ENCODE data around the gene CCDC170.

Gene CCDC170

DNA sequence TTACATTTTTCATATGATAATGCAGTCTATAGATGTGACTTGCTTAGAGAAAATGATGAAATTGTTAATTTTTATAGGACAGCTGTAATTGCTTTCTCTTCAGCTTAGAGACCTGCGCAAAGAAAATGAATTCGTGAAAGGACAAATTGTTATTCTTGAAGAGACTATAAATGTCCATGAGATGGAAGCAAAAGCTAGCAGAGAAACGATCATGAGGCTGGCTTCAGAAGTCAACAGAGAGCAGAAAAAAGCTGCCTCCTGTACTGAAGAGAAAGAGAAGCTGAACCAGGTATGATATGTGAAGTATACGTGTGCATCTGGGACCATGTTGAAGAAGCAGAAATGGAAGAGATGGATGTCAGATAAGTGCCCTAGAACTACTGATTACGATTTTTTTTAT, 54.4 kb downstream of the CCDC170 start:
- H3K27me3 Mint-ChIP-seq, result peaks cover 24% of the 10 kb centered on the region
- DNase-seq, result no peak
- H3K36me3 Mint-ChIP-seq (ENCODE audit: low read depth), result no peaks in the 10 kb centered on the region
- no peaks in the 10 kb centered on the region for H3K4me1 Mint-ChIP-seq (ENCODE audit: low read depth)
- no peak overlapping the region for H3K4me3 Mint-ChIP-seq
- peaks cover 8% of the 10 kb centered on the region for H3K9me3 Mint-ChIP-seq
- no peak overlapping the region for H3K27ac Mint-ChIP-seq

GRCh38 chr6:151549790-151550189, 56.0 kb downstream of the CCDC170 start:
- Mint-ChIP-seq H3K36me3 (ENCODE audit: low read depth) (no peaks in the 10 kb centered on the region), H3K9me3 (peaks cover 8% of the 10 kb centered on the region), H3K4me1 (ENCODE audit: low read depth) (no peaks in the 10 kb centered on the region), H3K27me3 (peaks cover 17% of the 10 kb centered on the region), H3K27ac (no peak overlapping the region), H3K4me3 (no peak overlapping the region)
- DNase-seq, result no peak

- no peak for DNase-seq
- Mint-ChIP-seq H3K4me1 (ENCODE audit: low read depth) (no peaks in the 10 kb centered on the region), H3K27me3 (peaks cover 15% of the 10 kb centered on the region), H3K27ac (no peak overlapping the region), H3K36me3 (ENCODE audit: low read depth) (no peaks in the 10 kb centered on the region), H3K9me3 (peaks cover 8% of the 10 kb centered on the region), H3K4me3 (no peak overlapping the region)
Observed at GRCh38 chr6:151550618-151551017, 56.8 kb downstream of the CCDC170 start.

DNA sequence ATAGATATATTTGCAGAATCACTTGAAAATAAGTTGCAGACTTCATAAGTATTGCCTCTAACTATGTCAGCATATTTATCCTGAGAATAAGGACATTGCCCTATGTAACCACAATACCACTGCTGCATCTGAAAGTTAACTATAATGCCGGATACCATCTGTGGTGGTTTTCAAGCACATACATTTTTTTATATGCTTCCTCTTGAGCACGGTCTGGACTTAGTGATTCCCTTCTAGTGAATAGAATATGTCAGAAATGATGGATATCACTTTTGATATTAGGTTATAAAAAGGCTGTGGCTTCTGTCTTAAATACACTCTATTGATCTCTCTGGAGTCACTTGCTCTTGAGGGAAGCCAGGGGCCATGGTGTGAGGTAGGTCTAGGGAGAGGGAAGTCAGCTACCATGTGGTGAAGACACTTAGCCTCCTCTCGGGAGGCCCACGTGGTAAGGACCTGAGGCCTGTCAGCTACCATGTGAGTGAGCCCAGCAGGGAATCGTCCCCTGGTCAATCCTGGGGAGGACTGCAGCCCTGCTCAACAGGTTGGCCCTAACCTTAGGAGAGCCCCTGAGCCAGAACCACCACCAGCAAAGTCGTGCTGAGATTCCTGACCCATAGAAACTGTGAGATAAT, 57.5 kb downstream of the CCDC170 start:
- H3K4me3 Mint-ChIP-seq, result no peak overlapping the region
- peaks cover 14% of the 10 kb centered on the region for H3K27me3 Mint-ChIP-seq
- H3K9me3 Mint-ChIP-seq, result peaks cover 8% of the 10 kb centered on the region
- H3K4me1 Mint-ChIP-seq (ENCODE audit: low read depth), result no peaks in the 10 kb centered on the region
- H3K36me3 Mint-ChIP-seq (ENCODE audit: low read depth), result no peaks in the 10 kb centered on the region
- no peak for DNase-seq
- H3K27ac Mint-ChIP-seq, result no peak overlapping the region

DNA sequence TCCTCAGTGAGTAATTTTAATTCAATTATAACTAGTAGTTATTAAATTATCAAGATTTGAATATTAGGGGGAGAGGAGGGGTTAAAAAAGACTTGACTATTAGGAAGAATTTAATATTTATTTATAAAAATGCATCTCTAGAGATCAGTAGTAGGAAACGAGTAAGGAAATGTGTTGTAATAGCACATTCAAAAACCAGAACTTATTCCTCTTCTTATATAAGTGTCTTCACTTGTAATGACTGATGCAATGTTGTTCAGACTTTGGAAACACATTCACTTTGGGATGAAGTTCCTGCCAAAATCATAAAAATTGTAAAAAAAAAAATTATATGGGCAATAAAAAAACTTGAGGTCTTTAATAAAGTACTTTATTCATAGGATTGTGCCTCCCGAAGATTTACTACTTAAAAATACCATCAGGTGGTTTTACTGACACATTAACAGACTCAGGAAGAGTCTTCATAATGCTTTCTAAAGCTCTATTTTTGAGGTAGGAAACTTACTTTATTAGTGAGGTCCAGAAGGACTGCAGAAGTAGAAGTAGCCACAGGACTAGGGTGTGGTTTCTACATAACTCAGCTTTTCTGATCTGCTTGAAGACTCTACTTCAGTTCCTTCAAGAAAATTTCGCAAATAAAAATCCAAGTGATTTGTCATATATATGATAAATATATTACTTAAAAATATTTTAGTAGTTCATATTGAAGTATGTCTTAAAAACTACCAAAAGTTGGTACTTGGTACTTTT, 59.8 kb downstream of the CCDC170 start:
- Mint-ChIP-seq H3K36me3 (ENCODE audit: low read depth) (no peaks in the 10 kb centered on the region), H3K27me3 (no peaks in the 10 kb centered on the region), H3K9me3 (peaks cover 13% of the 10 kb centered on the region), H3K4me3 (no peak overlapping the region), H3K4me1 (ENCODE audit: low read depth) (no peaks in the 10 kb centered on the region), H3K27ac (no peak overlapping the region)
- DNase-seq, result no peak

GRCh38 chr6:151561238-151561637, 67.4 kb downstream of the CCDC170 start:
- Mint-ChIP-seq H3K4me1 (ENCODE audit: low read depth) (peaks cover 1% of the 10 kb centered on the region), H3K36me3 (ENCODE audit: low read depth) (no peaks in the 10 kb centered on the region), H3K9me3 (peaks cover 43% of the 10 kb centered on the region), H3K4me3 (no peak overlapping the region), H3K27me3 (peaks cover 26% of the 10 kb centered on the region), H3K27ac (no peak overlapping the region)
- no peak for DNase-seq

DNA sequence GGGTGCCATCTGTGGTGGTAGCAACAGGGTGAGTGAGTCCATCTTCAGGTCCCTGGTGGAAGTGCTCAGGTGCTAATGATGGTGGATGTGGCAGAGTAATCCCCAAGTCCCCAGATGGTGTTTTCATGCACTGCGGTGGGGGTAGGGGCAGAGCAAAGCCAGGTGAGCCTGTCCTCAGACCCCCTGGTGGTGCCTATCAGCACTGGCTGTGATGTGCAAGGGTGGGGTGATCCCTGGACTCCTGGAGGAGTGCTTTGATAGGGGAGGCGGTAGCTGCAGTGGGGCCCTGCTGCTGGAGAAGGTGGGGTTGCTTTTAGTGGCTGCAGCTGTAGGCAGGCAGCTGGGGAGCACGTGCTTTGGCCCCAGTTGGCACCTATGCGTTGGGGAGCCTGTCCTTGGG, 70.8 kb downstream of the CCDC170 start:
- DNase-seq, result no peak
- Mint-ChIP-seq H3K27ac (no peak overlapping the region), H3K36me3 (ENCODE audit: low read depth) (no peaks in the 10 kb centered on the region), H3K27me3 (peaks cover 41% of the 10 kb centered on the region), H3K9me3 (peaks cover 39% of the 10 kb centered on the region), H3K4me1 (ENCODE audit: low read depth) (peaks cover 5% of the 10 kb centered on the region), H3K4me3 (no peak overlapping the region)

DNA sequence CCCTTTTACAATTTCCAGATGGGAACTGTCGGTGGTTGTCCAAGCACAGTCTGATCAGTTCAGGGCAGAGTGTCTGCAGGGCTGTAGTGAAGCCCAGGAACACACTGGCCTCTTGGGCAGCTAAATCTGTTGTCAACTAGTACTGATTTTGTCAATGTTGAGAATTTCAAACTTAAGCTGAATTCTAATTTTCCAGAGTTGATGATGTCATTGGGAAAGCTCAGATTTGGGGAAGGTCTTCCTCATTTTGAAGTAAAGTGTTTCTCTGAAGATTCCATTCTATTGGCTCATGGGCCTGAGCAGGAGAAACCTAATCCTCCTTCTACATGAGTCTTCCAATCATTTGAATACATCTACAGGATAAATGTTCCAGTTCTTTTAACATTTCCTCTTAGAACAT, 72.1 kb downstream of the CCDC170 start:
- Mint-ChIP-seq H3K27me3 (peaks cover 46% of the 10 kb centered on the region), H3K4me3 (no peak overlapping the region), H3K4me1 (ENCODE audit: low read depth) (peaks cover 5% of the 10 kb centered on the region), H3K9me3 (peaks cover 30% of the 10 kb centered on the region), H3K27ac (no peak overlapping the region), H3K36me3 (ENCODE audit: low read depth) (no peaks in the 10 kb centered on the region)
- DNase-seq, result no peak

GRCh38 chr6:151566557-151566956, 72.7 kb downstream of the CCDC170 start:
- H3K36me3 Mint-ChIP-seq (ENCODE audit: low read depth), result no peaks in the 10 kb centered on the region
- H3K27me3 Mint-ChIP-seq, result peaks cover 46% of the 10 kb centered on the region
- peak overlapping the region; percentile 68 for H3K27ac Mint-ChIP-seq
- H3K9me3 Mint-ChIP-seq, result peaks cover 25% of the 10 kb centered on the region
- no peak overlapping the region for H3K4me3 Mint-ChIP-seq
- H3K4me1 Mint-ChIP-seq (ENCODE audit: low read depth), result peaks cover 5% of the 10 kb centered on the region
- no peak for DNase-seq

DNA sequence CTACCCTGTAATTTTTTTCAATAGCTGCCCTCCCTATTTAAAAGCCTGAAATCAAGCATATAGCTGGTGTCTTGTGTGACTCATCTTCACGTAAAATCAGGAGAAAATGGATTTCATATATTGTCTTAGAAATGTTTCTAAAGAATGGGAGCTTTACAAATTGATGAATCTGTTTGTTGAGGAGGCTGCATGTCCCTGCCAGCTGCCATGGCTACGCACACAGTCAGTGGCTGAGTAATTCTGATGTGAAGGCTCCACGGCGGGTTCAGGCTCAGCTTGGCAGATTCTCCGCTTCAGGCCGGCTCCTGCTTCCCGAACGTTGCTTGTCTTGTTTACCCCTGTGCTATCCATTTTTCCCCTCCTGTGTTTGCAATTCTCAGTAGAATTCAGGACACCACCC, 82.8 kb downstream of the CCDC170 start:
- H3K9me3 Mint-ChIP-seq, result no peaks in the 10 kb centered on the region

GRCh38 chr6:151577257-151577656, 83.4 kb downstream of the CCDC170 start:
- no peak for DNase-seq
- no peaks in the 10 kb centered on the region for H3K4me1 Mint-ChIP-seq (ENCODE audit: low read depth)

More for the DNA sequence above, 82.8 kb downstream of the CCDC170 start:
- Mint-ChIP-seq H3K27ac (no peak overlapping the region), H3K36me3 (ENCODE audit: low read depth) (no peaks in the 10 kb centered on the region), H3K4me1 (ENCODE audit: low read depth) (no peaks in the 10 kb centered on the region), H3K4me3 (no peak overlapping the region), H3K27me3 (peaks cover 20% of the 10 kb centered on the region)
- DNase-seq, result no peak

DNA sequence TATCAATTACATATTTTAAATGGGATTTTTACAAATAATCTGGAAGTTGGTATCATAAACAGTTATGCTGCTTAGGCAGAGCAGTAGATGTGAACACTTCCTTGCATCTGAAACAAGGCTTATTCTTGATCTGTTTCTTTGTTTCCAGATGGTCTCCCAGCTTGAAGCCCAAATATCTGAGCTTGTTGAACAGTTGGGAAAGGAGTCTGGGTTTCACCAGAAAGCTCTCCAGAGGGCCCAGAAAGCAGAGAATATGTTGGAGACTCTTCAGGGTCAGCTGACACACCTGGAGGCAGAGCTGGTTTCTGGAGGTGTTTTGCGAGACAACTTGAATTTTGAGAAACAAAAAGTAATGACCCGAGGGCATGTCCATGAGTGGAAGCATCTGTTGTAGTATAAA, 91.9 kb downstream of the CCDC170 start:
- peaks cover 21% of the 10 kb centered on the region for H3K27me3 Mint-ChIP-seq
- no peaks in the 10 kb centered on the region for H3K36me3 Mint-ChIP-seq (ENCODE audit: low read depth)
- H3K4me1 Mint-ChIP-seq (ENCODE audit: low read depth), result no peaks in the 10 kb centered on the region
- no peak overlapping the region for H3K27ac Mint-ChIP-seq
- no peak for DNase-seq
- H3K4me3 Mint-ChIP-seq, result no peak overlapping the region
- H3K9me3 Mint-ChIP-seq, result no peaks in the 10 kb centered on the region

More at GRCh38 chr6:151577257-151577656, 83.4 kb downstream of the CCDC170 start:
- Mint-ChIP-seq H3K36me3 (ENCODE audit: low read depth) (no peaks in the 10 kb centered on the region), H3K27ac (no peak overlapping the region), H3K4me3 (no peak overlapping the region), H3K9me3 (no peaks in the 10 kb centered on the region), H3K27me3 (peaks cover 18% of the 10 kb centered on the region)

DNA sequence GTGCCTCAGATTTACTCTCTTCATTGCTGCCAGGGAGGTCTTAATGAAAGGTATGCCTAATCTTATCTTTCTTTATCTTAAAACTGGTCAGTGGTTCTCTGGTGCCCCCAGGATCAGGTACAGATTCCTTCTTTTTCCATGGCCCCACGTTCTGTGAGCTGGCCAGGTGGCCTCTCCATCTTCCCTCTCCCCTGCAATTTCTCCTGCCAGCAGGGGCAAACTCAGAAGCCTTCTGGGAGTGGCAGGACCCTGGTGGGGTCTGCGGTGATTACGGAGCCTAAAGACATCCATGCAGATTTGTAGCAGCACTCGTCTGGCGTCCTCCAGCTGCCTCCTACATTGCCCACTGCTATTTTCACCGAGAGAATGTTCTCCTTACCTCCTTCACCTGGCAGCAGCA, 95.8 kb downstream of the CCDC170 start:
- peaks cover 29% of the 10 kb centered on the region for H3K27me3 Mint-ChIP-seq
- H3K27ac Mint-ChIP-seq, result no peak overlapping the region
- H3K4me3 Mint-ChIP-seq, result no peak overlapping the region
- DNase-seq, result no peak
- no peaks in the 10 kb centered on the region for H3K9me3 Mint-ChIP-seq
- no peaks in the 10 kb centered on the region for H3K4me1 Mint-ChIP-seq (ENCODE audit: low read depth)
- no peaks in the 10 kb centered on the region for H3K36me3 Mint-ChIP-seq (ENCODE audit: low read depth)

GRCh38 chr6:151590742-151591141, 96.9 kb downstream of the CCDC170 start:
- Mint-ChIP-seq H3K9me3 (no peaks in the 10 kb centered on the region), H3K27me3 (peaks cover 25% of the 10 kb centered on the region), H3K27ac (no peak overlapping the region), H3K4me3 (no peak overlapping the region), H3K4me1 (ENCODE audit: low read depth) (no peaks in the 10 kb centered on the region), H3K36me3 (ENCODE audit: low read depth) (no peaks in the 10 kb centered on the region)
- DNase-seq, result no peak

GRCh38 chr6:151592449-151593159, 98.8 kb downstream of the CCDC170 start:
- no peaks in the 10 kb centered on the region for H3K4me1 Mint-ChIP-seq (ENCODE audit: low read depth)
- H3K4me3 Mint-ChIP-seq, result no peak overlapping the region
- no peaks in the 10 kb centered on the region for H3K9me3 Mint-ChIP-seq
- peaks cover 20% of the 10 kb centered on the region for H3K27me3 Mint-ChIP-seq
- no peak for DNase-seq
- no peaks in the 10 kb centered on the region for H3K36me3 Mint-ChIP-seq (ENCODE audit: low read depth)
- H3K27ac Mint-ChIP-seq, result no peak overlapping the region

Measured in activated T-cell treated with anti-CD3 and anti-CD28 coated beads, Interleukin-2, amount 50 U/mL, for 24 hours (primary cell).